HG03469 (cell line): ENCODE data around the gene NUAK1.

Experiments used
- ATAC-seq: cut with Tn5 transposase; IDR thresholded peaks from one replicate; pipeline ENCODE4 v1.9.1; 2021; ENCODE audit warnings: mild to moderate bottlenecking, moderate library complexity, moderate number of reproducible peaks; ENCODE audit not compliant: unreplicated experiment

The NUAK1 gene

DNA sequence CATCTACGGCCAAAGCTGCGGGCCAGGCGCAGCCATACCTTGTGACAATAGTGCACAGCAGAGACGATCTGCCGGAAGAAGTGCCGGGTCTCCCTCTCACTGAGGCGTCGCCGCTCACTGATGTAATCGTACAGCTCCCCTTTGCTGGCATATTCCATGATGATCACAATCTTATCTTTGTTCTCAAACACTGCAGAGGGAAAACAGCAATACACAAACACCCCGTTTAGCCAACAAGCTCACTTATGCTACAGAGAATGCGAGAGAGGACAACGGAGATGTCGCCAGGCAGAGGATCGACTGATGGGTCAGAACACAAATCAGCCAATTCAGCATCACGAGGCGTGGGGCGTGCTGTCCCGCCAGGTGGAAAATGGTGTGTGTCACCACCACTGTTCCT, 52.1 kb downstream of the NUAK1 start:
- ATAC-seq = no peak

DNA sequence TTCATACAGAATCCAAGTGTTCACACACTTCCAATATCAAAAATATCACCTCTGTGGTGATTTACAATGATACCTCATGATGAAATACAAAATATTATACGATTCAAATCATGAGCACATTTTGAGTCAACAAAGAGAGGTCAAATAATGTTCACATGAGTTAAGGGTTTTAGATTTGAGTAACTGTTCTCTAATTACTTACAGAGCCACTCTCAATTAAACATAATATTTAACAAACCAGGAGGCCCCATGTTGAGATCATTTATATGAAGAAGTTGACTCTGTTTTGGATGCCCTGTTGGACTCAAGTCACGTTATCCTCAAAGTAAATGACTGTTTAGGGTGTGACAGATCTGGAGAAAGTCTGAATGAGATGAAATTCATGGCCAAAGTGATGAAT, 53.5 kb downstream of the NUAK1 start:
- no peak for ATAC-seq

DNA sequence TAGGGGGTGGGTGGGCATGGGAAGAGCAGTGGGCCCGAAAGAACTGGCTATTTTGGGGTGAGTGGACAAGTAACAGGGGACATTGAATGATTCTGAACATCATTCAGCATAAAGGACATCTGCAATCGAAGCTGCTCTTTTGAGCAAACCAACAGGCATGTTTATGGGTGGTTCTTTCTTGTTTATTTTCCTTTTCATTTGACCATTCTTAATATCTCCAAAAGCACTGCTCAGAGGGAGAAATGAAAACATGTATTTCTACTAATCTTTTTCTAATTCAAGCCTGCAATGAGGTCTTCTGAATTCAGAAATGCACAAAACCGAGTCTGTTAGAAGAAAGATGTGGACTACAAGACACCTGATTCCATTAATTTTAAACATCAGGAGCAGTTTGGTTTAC, 54.0 kb downstream of the NUAK1 start:
- ATAC-seq = no peak

DNA sequence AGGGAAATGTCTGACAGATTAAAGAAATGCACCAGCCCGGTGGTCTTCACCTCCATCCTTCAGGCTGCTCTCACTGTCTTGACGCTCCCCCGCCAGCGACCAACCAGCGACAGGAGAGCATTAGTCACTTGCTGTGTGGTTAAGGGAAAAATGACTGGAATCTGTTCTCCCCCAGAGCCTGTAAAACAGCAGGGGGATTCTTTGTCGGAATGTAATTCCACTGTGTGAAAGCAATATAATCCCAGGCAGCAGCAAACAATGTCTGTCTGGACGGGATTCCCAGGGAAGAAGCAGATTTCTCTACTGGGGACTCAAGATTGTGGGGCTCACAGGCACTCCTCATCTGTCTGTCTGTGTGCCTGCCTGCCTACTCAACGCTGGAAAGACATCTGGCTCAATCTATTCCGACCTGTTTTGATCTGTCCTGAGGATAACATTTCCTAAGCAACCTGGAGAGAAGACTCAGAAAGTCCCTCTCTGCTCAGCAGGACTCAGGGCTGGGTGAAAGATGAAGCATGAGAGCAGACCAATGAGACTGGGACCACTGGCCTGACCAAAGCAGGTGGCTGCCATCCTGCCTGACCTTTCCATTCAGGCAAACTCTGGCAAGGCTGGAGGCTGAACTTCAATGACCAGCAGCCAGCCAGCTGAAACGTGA, 54.6 kb downstream of the NUAK1 start:
- ATAC-seq = no peak

DNA sequence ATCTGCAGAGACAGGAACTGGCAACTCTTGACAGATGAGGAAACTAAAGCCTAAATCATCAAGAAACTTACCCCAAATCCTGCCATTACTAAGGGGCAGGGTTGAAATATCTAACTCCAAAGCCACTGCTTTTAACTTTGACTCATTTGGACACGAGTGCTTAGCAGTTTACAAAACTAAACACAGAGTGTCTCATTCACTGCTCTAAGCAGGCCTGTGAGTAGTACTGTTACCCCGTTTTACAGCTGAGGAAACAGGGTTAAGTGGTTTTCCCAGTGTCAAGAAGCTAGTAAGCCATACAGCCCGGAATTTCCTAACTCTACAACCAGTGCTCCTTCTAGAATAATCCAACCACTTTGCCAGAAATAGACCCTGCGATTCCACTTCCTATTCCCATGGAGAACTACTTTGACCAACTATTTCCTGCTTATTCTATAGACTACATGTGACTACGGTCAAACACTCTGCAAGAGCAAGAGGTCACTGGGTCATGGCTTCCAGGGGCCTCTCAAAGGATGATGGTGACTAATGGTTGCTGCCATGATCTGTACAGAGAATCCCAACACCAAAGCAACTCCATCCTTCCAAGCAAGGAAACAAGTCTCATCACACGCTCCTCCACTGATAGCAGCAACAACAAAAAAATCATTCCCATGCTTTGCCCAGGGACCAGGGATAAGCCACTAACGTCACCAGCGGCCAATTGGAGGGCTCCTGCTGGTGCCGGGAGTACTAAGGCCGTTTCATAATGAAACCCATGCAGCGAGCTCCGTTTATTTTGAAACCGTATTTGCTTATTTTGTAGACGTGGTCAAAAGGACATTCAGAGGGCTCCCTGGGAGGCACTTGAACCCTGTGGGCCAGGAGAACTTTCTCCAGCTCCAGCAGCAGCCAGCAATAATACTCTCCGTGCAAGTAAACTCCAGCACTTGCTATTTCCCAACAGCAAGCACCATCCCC, 56.3 kb downstream of the NUAK1 start:
- ATAC-seq = no peak

DNA sequence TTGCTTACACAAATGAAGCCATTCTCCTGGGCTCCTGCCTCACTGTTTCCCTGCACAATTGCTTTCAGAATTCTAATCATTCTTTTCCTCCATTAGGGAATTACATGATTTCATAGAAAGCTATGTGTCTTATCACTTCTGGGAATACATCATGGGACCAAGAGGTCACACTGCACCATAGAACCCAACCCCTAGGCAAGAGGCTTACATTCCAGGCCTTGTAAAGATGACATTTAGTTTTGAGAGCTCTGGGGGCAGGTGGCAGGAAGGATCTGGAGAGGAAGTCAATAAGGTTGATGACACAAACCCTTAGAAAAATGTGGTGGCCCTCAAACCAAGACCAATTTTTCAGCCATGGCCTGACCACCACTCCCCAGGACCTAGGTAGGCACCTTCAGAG, 57.1 kb downstream of the NUAK1 start:
- ATAC-seq = no peak

DNA sequence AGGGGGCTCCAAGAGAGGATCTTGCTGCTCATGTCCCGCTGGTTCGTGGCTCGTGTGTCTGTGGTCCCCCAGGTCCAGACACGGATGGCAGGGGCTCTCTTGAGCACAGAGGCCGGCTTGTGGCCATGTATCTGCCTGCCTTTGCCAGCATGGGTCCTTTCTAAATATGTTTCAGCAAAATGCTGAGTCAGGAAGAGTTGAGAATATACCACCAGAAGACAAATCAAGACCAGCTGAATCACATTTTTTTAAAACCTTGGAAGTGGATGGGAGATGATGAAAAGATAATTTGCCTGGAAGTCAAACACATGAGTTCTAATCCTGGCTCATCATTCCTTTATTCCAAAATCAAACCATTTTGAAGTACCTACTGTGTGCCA, 58.0 kb downstream of the NUAK1 start:
- no peak for ATAC-seq

DNA sequence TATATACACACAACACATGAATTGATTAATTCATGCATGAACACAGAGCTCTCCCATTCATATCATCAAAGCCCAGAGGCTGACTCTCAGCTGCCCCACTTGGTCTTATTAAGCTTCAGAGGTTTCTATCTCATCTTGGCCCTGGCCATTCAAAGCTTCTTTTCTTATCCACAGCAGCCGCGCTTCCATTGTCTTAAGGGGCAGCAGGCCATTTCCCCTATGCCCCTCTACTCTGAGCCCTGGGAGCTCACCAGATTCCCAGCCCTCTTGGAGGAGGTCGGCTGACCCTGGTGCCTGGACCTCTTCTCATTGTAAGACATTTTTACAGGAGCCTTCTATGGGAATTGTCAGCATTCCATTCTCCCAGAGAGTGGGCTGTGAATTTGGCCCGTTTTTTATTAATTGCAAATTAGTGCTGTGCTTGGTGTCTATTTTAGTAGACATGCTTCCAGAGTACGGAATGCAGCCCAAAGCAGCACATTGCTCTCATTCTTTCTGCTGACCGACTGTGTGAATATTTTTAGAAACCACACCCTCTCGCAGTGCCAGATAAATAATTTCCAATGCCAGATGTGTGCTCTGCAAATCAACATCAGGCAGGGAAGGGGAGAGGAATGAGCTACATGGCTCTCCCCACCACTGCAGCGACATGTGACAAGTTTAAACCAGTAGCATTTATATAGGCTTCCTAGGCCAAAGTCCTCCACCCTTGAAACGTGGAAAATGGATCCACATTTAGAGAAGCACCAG, 58.5 kb downstream of the NUAK1 start:
- ATAC-seq = no peak

DNA sequence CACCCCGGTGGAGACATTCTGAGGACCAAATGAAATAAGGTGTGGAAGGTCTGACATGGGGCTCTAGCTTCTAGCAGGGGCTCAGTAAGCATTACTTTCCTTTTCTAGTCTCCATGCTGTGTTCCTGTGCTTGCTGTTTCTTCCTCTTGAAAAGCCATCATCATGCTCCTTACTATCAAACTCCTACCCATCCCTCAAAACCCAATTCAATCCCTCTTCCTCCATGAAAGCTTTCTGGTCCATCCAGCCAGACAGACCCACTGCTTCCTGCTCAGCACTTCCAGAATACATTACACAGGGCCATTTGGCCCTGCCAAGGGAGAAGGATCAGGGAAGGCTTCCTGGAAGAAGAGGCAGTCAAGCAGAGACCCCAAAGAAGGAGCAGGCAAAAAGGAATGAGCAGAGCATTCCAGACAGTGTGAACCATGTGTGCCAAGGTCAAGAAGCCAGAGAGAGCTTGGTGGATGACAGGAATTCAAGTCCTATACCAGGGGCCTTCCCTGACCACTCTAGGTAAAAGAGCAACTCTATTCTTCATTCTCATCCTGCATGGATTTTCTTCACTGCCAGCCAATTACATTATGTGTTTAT, 59.5 kb downstream of the NUAK1 start:
- ATAC-seq = no peak

DNA sequence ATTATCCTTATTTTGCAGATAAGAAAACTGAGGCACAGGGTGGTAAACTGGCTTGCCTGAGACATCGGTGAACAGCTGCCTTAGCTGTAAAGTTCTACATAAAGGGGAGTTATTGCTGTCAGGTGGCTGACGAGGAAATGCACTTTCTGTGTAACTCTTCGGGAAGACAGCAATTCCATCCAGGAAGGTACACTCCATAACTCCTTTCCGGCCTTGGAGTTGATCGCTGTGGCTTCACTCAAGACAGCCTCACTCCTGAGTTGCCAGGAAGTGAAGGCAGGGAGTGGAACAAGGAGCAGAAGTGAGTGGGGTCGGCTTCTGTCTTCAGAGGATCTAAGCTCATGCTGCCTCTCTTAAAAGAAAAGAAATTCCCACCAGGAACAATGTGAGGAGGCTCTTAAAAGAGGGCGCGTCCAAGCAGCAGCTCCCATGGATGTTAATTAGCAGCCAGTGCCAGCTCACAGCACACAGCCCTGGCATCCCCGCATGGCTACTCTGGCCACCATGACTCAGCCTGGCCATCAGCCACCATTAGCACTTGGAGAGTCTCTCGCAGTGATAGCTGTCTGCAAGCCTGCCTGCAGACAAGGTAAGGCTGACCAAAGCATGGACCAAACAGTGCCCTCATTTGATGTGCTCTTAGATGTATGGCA, 60.3 kb downstream of the NUAK1 start:
- no peak for ATAC-seq

DNA sequence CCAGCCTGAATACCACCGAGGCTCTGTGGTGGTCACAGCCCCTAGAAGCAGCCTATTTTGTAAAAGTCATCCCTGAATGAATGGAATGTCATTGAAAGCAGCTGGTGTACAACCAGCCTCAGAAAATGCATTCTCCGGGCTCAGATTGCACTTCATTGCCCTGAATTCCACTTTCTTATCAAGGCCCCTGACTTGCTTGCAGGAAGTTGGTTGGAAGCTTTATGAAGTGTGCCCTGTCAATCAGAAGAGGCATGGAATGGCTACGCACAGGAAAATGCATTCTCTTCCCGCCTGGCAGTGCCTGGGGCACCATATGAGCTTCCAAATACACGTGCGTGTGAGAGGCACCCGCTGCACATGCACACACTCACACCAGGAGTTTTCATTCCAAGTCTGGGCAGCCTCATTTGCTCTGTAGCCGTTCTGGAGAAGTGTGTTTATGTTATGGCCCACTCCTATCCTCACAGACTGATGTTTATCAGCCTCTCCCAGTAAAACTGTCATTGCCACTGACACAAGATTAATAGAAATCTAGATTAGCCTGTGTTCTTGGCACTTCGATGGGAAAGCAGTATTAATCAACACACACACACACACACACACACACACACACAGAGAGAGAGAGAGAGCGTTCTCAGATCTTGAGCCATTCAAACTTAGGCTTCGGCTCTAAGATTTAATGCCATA, 63.9 kb downstream of the NUAK1 start:
- ATAC-seq = no peak

DNA sequence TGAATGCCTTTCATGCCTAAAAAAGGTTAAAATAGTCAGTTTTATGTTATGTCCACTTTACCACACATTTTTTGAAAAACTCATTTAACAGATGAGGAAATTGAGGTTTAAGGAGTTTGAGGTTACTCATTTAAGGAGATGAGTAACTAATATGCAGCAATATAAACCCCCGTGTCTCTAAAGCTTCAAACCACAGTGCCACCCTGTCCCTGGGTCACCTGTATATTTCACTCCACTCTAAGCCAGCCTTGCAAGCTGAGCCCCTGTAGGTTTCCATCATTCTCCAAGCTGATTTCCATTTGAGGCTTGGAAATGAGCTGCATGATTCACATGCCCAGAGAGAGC, 64.4 kb downstream of the NUAK1 start:
- no peak for ATAC-seq

DNA sequence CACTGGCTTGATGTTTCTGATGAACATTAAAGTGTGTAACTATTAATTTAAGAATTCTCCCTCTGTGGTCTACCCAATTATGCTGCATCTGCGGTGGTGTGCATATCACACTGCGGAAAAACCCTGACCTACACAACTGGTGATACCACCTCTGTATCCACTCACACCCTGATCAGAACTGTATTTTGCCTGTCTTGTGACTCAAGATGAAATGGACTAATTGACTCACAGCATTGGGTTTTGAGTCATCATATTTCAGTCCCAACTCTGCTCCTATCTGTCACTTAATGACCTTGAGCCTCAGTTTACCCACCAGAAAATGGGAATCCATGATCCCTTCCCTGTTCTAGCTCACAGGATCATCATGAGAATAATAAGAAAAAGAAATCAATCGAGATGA, 65.6 kb downstream of the NUAK1 start:
- ATAC-seq = no peak

DNA sequence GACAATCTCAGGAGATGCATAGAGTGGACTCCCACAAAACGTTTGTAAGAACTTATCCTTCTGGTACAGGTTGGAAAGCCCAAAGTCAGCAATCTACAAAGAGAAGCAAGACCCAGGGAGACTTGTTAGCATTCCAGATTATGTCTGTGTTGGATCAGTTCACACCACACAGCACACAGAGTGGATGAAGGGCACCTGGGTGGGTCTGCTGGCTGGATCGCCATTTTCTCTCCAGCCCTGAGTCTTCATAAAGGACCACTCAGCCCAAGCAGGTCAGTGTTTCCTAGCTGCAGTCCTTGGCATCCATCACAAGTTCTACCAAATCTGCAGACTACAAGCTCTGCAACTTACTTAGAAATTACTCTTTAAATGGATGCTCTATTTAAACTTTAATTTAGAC, 66.0 kb downstream of the NUAK1 start:
- ATAC-seq = no peak

DNA sequence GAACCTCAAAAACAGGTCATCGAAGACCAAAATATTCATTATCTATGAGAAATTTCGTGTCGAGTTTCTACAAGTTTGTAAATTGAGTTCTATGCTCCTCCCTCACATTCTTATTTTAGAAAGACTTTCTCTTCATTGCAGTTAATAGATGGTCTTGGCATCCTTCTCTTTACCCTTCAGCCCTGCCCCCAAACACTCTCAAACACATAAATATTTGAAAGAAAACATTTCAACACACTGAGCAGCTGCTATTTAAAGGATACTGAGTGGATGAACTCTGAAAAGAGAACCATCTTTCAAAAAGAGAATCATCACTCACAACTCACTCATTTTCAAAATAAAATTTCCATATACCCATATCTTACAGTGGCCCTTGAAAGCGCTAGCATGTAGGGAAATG, 67.1 kb downstream of the NUAK1 start:
- no peak for ATAC-seq

DNA sequence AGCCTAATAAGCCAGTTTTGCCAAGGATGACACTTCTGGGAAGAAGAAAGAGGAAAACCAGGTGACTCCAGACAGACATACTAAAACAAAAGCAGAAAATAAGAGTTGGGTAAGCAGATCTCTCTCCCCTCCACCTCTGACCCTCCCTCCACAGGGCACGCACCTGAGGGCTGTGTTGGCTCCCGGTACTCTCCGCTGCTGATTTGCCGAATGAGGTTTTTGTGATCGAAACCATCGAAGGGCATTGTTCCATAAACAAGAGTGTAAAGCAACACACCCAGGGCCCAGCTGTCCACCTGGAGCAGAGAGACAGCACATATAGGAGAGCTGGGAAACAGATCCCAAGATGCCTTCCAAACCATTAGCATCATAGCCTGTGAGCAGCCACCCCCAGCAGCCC, 68.1 kb downstream of the NUAK1 start:
- ATAC-seq = no peak

DNA sequence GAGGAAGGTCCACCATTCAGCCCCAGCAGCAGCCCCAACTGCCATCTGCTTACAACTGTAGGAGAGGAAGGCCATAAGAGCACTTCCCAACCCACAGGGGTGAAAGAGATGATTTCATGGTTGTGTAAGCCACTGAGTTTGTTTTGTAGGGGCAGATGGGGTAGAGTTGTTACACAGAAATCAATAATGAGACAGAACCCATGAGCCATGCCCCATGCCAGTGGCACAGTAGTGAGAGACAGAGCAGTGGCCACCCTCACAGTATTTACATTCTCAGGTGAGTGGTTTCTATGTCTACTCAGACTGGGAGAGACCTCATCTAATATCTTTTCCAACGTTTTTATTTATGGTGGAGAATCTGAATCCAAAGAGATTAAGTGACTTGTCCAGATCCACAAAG, 68.6 kb downstream of the NUAK1 start:
- no peak for ATAC-seq

DNA sequence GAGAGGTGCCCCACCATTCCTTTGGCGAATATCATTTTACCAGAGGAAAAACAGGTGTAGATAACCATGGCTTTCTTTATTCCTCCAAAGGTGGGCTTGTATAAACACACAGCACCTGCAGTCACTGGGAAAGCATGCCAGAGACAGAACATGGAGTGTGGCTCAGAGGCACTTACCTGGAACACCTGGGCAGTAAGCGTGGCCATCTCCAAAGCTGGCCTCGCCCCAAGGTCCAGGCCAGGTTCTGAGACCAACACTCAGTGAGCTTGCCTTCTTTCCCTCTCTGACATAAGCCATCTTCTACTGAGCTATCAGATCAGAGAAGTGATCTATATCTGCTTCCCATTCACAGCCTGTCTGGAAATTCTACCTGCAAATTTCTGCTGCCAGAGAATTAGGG, 70.5 kb downstream of the NUAK1 start:
- no peak for ATAC-seq

DNA sequence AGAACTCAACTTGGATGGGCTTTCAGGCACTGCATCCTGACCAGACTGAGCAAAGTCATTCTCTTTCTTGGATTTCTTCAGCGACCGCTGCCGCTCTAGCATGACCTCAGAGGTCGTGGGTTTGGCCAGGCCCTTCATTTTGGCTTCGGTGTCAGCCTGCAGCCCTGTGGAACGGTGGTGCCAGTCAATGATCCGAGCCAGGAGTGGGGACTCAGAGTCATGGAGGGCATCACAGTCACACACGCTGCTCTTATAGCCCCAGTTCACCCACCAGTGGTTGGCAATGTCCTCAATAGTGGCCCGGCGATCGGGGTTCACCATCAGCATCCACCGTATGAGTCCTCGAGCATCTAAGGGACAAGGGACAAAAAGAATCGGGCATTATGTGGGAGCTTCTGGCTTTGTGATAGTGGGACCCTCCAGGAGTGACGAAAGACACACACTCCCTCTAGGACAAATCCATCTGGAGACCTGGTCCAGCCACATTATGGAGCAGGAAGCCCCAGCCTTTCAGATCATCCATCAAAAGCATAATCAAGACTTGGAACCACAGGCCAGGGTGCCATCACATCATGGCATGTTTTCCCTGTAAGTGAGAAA, 71.0 kb downstream of the NUAK1 start:
- ATAC-seq = no peak

DNA sequence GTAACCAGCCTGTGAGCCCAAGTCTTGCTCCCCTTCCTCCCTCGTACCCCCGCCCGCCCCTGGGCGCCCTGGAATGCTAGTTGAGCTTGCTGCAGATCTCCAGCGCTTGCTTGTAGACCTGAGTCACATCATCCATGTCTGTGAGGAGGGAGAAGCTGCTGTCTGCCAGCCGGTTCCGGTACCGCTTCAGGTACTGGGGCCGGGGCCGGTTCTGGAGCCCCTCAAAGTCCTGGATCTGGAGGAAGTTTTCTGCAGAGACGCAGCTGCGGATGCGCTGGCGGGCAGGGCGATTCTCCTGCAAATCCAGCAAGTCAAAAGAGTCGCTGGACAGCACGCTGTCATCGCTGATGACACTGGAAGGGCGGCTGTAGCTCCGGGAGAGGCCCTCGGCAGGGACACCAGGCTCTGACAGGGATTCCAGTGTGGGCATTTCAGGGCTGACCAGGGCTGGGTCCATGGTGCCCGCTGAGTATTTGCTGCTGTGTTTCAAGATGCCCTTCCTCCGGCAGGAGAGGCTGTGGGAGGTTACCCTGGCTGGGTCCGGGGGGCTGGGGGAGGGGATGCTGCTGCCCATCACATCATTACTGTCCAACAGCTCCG, 71.9 kb downstream of the NUAK1 start:
- ATAC-seq = no peak
